ENCODE measurements around the gene CDKAL1.
"Not testable (repeated sequence)": the region's sequence is repeated elsewhere in the genome, so short reads cannot be mapped to it uniquely, and the experiment has no call there.

CDKAL1 gene

DNA sequence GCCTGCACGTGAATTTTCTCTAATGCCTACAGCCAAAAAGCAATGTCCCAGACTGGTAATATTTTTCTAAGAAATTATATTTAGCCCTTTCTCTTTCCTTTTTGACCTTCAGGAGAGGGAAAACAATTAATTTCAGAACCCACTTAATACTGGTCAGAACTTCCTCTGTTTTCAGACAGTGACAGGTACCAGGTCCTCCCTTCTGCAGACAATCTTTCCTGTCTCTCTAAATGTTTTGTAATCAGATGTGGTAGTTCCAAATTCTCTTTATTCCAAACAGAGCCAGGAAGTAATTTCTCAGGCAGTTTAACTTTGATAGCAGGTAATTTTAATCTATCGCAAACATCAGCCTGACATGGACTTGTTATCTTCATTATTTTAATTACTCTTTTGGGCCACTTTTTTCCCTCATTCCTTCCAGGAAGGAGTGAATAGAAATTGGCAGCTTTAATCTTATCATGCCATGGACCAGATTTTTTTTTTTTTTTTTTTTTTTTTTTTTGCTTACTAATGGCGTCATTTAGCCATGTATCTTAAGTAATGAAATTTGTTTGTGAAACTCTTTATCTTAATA lies 710.7 kb downstream of the CDKAL1 start:
- no peaks in the 10 kb centered on the region for H3K36me3 ChIP-seq (ENCODE audit: control insufficient read depth, insufficient read depth, low read length)
- H3K4me1 ChIP-seq (ENCODE audit: control insufficient read depth, insufficient read depth, low read length): no peaks in the 10 kb centered on the region
- H3K4me3 ChIP-seq (ENCODE audit: low read length): no peak overlapping the region
- no peaks in the 10 kb centered on the region for H3K27me3 ChIP-seq (ENCODE audit: control insufficient read depth, insufficient read depth, low read length)
- no CpG with 5 or more reads among the region's 3 CpGs for WGBS (ENCODE audit: insufficient coverage, insufficient read length)
- no peaks in the 10 kb centered on the region for H3K9me3 ChIP-seq (ENCODE audit: control insufficient read depth, insufficient read depth, low read length)
- no peak for DNase-seq (ENCODE audit: low read depth, low spot score)
- H3K27ac ChIP-seq (ENCODE audit: low read length): no peak overlapping the region

DNA sequence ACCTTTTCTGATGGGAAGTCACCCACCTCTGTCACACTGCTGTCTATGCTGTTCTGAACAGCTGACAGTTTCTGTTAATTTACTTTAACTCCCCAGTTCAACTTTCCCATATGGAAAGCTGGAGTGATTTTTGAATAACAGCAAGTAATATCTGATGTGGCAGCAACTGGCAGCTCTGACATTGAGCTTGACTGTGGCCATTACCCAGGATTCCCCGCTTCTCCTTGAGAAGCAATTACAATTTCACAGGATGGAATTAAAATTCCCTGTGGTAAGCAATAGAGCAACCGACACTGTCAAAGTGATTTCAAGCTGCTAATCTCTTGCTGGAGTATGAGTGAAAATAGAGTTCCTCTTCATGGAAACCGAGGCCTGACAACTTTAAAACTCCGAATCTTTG lies 711.2 kb downstream of the CDKAL1 start:
- no peak for DNase-seq (ENCODE audit: low read depth, low spot score)
- no peak overlapping the region for H3K27ac ChIP-seq (ENCODE audit: low read length)
- no peaks in the 10 kb centered on the region for H3K4me1 ChIP-seq (ENCODE audit: control insufficient read depth, insufficient read depth, low read length)
- no peak overlapping the region for H3K4me3 ChIP-seq (ENCODE audit: low read length)
- no peaks in the 10 kb centered on the region for H3K9me3 ChIP-seq (ENCODE audit: control insufficient read depth, insufficient read depth, low read length)
- no peaks in the 10 kb centered on the region for H3K36me3 ChIP-seq (ENCODE audit: control insufficient read depth, insufficient read depth, low read length)
- no peaks in the 10 kb centered on the region for H3K27me3 ChIP-seq (ENCODE audit: control insufficient read depth, insufficient read depth, low read length)
- WGBS (ENCODE audit: insufficient coverage, insufficient read length): no CpG with 5 or more reads among the region's 4 CpGs

DNA sequence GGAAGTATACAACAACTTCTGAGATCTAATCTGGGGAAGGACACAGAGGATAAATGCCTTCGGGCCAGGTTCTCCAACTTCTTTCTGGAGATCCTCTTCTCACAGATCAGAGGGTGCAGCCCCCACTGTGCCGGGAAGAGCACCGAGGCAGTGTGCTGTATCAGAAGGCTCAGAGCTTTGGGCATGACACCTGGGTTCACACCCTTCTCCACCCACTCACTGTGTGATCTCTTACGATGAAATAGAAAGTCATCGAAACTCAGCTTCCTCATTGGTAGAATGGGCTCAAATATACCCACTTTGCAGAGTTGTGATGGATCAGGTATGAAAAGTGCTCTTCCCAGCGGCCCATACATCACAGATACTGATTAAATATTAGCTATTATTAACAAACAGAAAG lies 711.8 kb downstream of the CDKAL1 start:
- no peaks in the 10 kb centered on the region for H3K27me3 ChIP-seq (ENCODE audit: control insufficient read depth, insufficient read depth, low read length)
- H3K9me3 ChIP-seq (ENCODE audit: control insufficient read depth, insufficient read depth, low read length): no peaks in the 10 kb centered on the region
- H3K36me3 ChIP-seq (ENCODE audit: control insufficient read depth, insufficient read depth, low read length): no peaks in the 10 kb centered on the region
- no peaks in the 10 kb centered on the region for H3K4me1 ChIP-seq (ENCODE audit: control insufficient read depth, insufficient read depth, low read length)
- WGBS (ENCODE audit: insufficient coverage, insufficient read length): no CpG with 5 or more reads among the region's 6 CpGs
- H3K4me3 ChIP-seq (ENCODE audit: low read length): no peak overlapping the region
- no peak for DNase-seq (ENCODE audit: low read depth, low spot score)
- no peak overlapping the region for H3K27ac ChIP-seq (ENCODE audit: low read length)

DNA sequence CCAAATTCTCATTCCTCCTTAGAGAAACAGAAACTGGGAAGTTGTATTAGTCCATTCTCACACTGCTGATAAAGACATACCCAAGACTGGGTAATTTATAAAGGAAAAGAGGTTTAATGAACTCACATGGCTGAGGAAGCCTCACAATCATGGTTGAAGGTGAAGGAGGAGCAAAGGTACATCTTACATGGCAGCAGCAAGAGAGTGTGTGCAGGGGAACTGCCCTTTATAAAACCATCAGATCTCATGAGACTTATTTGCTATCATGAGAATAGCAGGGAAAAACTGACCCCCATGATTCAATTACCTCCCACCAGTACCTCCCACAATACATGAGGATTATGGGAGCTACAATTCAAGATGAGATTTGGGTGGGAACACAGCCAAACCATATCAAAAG lies 720.2 kb downstream of the CDKAL1 start:
- not testable (repeated sequence) for DNase-seq (ENCODE audit: low read depth, low spot score); H3K9me3 ChIP-seq (ENCODE audit: control insufficient read depth, insufficient read depth, low read length); H3K4me1 ChIP-seq (ENCODE audit: control insufficient read depth, insufficient read depth, low read length); H3K4me3 ChIP-seq (ENCODE audit: low read length); H3K36me3 ChIP-seq (ENCODE audit: control insufficient read depth, insufficient read depth, low read length); H3K27ac ChIP-seq (ENCODE audit: low read length); H3K27me3 ChIP-seq (ENCODE audit: control insufficient read depth, insufficient read depth, low read length)

DNA sequence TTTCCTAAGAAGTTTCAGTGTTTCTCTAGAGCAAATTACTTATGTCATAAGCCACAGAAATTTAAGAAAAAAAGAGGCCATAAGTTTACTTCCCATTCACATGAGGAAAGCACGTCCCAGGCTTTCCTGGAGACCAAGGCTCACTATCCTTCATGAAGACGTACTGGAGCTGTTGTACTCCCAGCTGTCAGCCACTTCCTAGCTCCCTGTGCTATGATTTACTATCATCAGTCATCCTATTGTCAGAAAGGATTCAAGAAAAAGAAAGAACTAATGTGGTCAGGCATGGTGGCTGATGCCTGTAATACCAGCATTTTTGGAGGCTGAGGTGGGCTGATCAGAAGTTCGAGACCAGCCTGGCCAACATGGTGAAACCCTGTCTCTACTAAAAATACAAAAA lies 721.9 kb downstream of the CDKAL1 start:
- DNase-seq (ENCODE audit: low read depth, low spot score): no peak
- WGBS (ENCODE audit: insufficient coverage, insufficient read length): no CpG with 5 or more reads among the region's 3 CpGs
- Histone ChIP-seq H3K27me3 (ENCODE audit: control insufficient read depth, insufficient read depth, low read length) (no peaks in the 10 kb centered on the region), H3K27ac (ENCODE audit: low read length) (no peak overlapping the region), H3K4me3 (ENCODE audit: low read length) (no peak overlapping the region), H3K36me3 (ENCODE audit: control insufficient read depth, insufficient read depth, low read length) (no peaks in the 10 kb centered on the region), H3K9me3 (ENCODE audit: control insufficient read depth, insufficient read depth, low read length) (no peaks in the 10 kb centered on the region), H3K4me1 (ENCODE audit: control insufficient read depth, insufficient read depth, low read length) (no peaks in the 10 kb centered on the region)

DNA sequence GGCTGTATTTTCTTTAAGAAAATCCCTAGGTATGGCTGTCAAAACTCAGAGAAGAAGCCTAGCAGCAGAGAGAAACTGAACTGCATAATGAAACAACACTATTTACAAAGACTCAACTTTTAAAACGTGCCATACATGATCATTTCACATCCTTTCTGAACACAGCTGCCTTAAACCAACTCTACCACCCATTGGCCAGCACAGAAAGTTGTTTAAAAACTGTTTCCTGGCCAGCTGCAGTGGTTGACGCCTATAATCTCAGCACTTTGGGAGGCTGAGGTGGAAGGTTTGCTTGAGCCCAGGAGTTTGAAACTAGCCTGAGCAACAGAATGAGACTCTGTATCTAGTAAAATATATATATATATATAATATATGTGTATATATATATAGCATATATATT lies 722.9 kb downstream of the CDKAL1 start:
- WGBS (ENCODE audit: insufficient coverage, insufficient read length): no CpG with 5 or more reads among the region's 2 CpGs
- no peaks in the 10 kb centered on the region for H3K4me1 ChIP-seq (ENCODE audit: control insufficient read depth, insufficient read depth, low read length)
- DNase-seq (ENCODE audit: low read depth, low spot score): no peak
- H3K36me3 ChIP-seq (ENCODE audit: control insufficient read depth, insufficient read depth, low read length): no peaks in the 10 kb centered on the region
- no peaks in the 10 kb centered on the region for H3K9me3 ChIP-seq (ENCODE audit: control insufficient read depth, insufficient read depth, low read length)
- no peak overlapping the region for H3K27ac ChIP-seq (ENCODE audit: low read length)
- no peaks in the 10 kb centered on the region for H3K27me3 ChIP-seq (ENCODE audit: control insufficient read depth, insufficient read depth, low read length)
- no peak overlapping the region for H3K4me3 ChIP-seq (ENCODE audit: low read length)

DNA sequence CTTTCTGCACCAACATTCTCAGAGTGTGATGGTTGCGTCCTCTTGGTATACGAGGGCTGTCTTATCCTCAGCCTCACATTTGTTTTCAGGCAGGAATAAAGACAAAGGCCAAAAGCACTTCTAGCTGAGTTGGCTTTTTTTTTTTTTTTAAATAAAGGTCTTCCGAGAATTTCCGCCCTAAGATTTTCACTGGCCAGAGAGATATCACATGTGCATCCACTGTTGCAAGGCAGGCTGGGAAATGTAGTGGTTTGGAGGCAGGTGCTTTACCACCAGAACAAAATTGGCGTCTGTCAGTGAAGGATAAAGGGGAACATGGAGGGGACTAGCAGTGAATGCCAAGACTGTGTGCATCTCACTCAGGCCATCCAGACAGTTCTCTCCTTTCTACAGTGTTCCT lies 724.4 kb downstream of the CDKAL1 start:
- Histone ChIP-seq H3K4me1 (ENCODE audit: control insufficient read depth, insufficient read depth, low read length) (no peaks in the 10 kb centered on the region), H3K36me3 (ENCODE audit: control insufficient read depth, insufficient read depth, low read length) (no peaks in the 10 kb centered on the region), H3K9me3 (ENCODE audit: control insufficient read depth, insufficient read depth, low read length) (no peaks in the 10 kb centered on the region), H3K27ac (ENCODE audit: low read length) (no peak overlapping the region), H3K4me3 (ENCODE audit: low read length) (no peak overlapping the region), H3K27me3 (ENCODE audit: control insufficient read depth, insufficient read depth, low read length) (no peaks in the 10 kb centered on the region)
- DNase-seq (ENCODE audit: low read depth, low spot score): no peak
- no CpG with 5 or more reads among the region's 5 CpGs for WGBS (ENCODE audit: insufficient coverage, insufficient read length)

DNA sequence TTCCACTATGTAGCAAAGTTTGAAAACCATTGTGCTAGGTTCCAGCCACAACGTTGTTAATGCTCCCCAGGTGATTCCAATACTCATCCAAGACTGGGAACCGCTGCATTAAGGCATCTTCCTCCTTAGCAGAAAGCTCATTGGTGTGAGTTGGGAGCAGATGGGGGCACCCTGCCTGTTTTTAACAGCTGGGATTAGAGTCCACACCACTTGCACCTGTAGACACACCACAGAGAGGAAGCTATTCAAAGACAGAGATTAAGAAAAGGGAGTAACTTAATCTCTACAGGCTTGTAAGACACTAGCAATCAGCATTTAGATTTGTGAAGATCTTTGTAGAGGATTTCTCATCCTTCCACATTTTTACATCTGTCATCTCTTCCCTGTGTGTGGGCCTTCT lies 725.4 kb downstream of the CDKAL1 start:
- H3K9me3 ChIP-seq (ENCODE audit: control insufficient read depth, insufficient read depth, low read length): no peaks in the 10 kb centered on the region
- WGBS (ENCODE audit: insufficient coverage, insufficient read length): no CpG with 5 or more reads among the region's 2 CpGs
- no peaks in the 10 kb centered on the region for H3K36me3 ChIP-seq (ENCODE audit: control insufficient read depth, insufficient read depth, low read length)
- H3K4me3 ChIP-seq (ENCODE audit: low read length): no peak overlapping the region
- DNase-seq (ENCODE audit: low read depth, low spot score): no peak
- H3K27me3 ChIP-seq (ENCODE audit: control insufficient read depth, insufficient read depth, low read length): no peaks in the 10 kb centered on the region
- no peak overlapping the region for H3K27ac ChIP-seq (ENCODE audit: low read length)
- no peaks in the 10 kb centered on the region for H3K4me1 ChIP-seq (ENCODE audit: control insufficient read depth, insufficient read depth, low read length)

DNA sequence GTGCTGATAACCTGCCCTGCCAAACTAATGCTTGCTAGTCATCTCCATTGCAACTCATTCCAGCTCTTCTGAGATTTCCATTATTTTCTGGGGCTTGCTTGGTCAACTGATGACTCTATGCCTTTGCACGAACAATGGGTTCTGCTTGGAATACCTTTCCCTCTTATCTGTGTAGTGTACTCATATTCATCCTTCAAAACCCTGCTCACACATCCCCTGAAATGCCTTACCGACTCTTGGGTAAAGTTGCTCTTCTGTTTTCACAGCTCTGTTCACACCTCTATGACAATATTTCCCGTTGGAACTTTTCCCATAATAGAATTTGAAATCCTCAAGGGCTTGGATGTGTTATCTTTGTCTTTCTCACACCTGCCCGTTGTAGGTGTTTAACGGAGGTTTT lies 728.2 kb downstream of the CDKAL1 start:
- WGBS (ENCODE audit: insufficient coverage, insufficient read length): no CpG with 5 or more reads among the region's 5 CpGs
- no peaks in the 10 kb centered on the region for H3K27me3 ChIP-seq (ENCODE audit: control insufficient read depth, insufficient read depth, low read length)

DNA sequence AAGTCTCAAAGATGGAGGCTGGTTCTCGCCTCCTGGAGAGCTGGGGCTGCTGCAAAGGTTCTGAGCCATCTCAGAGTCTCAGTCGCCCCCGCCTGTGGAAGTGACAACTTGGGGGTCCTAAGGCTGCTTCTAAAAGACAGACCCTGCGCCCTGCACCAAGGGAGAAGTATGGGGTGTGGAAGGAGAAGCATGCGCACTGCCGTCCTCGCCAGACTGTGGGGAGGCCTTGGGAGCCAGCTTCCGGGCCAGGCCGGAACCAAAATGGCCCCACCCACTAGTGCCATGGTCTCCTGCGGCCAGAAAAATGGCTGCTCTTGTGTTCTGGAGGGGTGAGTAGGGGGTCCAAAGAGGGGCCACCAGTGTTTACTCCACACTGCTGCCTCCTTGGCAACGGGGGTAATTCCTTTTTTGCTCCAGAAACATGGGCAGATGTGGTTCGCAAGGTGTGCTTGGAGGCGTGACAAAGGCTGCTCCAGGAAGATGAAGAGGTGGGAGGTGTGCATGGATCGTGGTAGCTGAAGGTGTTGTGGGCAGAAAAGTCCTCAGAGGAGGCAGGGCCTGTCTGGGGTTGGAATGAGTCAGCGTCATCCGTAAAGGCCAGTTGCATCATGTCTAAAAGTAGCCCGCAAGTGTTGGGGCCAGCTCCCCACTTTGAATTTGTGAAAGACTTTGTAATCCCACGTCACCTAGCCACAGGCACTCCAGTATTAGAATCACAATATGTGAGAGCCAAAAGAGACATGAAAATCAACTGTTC lies 729.5 kb downstream of the CDKAL1 start:
- no peaks in the 10 kb centered on the region for H3K4me1 ChIP-seq (ENCODE audit: control insufficient read depth, insufficient read depth, low read length)
- no peak for DNase-seq (ENCODE audit: low read depth, low spot score)
- H3K27me3 ChIP-seq (ENCODE audit: control insufficient read depth, insufficient read depth, low read length): no peaks in the 10 kb centered on the region
- no CpG with 5 or more reads among the region's 18 CpGs for WGBS (ENCODE audit: insufficient coverage, insufficient read length)
- H3K36me3 ChIP-seq (ENCODE audit: control insufficient read depth, insufficient read depth, low read length): no peaks in the 10 kb centered on the region
- H3K27ac ChIP-seq (ENCODE audit: low read length): no peak overlapping the region
- no peak overlapping the region for H3K4me3 ChIP-seq (ENCODE audit: low read length)
- no peaks in the 10 kb centered on the region for H3K9me3 ChIP-seq (ENCODE audit: control insufficient read depth, insufficient read depth, low read length)

More for the DNA sequence above, 728.2 kb downstream of the CDKAL1 start:
- Histone ChIP-seq H3K9me3 (ENCODE audit: control insufficient read depth, insufficient read depth, low read length) (no peaks in the 10 kb centered on the region), H3K27ac (ENCODE audit: low read length) (no peak overlapping the region), H3K4me3 (ENCODE audit: low read length) (no peak overlapping the region), H3K36me3 (ENCODE audit: control insufficient read depth, insufficient read depth, low read length) (no peaks in the 10 kb centered on the region), H3K4me1 (ENCODE audit: control insufficient read depth, insufficient read depth, low read length) (no peaks in the 10 kb centered on the region)
- DNase-seq (ENCODE audit: low read depth, low spot score): no peak

All from iPS DF 6.9 (cell line).